ENCODE data around the gene TMPRSS7.

DNA sequence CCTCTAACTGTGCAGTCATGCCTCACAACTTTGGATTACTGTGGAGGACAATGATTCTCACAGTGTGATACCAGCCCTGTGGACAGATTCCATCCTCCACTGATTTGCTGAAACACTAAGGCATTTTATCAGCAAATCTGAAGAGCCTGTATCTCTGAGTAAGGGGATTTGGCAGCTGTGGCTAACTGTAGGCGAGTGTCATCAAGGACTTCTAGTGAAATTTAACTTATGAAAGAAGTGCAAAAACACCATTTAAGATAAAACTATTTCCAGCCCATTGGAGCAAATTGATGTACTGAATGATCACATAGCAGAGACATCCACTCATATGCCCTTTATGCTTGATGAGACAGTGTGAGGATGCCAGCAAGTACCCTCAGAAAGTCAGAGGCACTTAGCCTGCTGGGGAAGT is 13.9 kb upstream of the TMPRSS7 start:
- TF ChIP-seq, protein P1, sequence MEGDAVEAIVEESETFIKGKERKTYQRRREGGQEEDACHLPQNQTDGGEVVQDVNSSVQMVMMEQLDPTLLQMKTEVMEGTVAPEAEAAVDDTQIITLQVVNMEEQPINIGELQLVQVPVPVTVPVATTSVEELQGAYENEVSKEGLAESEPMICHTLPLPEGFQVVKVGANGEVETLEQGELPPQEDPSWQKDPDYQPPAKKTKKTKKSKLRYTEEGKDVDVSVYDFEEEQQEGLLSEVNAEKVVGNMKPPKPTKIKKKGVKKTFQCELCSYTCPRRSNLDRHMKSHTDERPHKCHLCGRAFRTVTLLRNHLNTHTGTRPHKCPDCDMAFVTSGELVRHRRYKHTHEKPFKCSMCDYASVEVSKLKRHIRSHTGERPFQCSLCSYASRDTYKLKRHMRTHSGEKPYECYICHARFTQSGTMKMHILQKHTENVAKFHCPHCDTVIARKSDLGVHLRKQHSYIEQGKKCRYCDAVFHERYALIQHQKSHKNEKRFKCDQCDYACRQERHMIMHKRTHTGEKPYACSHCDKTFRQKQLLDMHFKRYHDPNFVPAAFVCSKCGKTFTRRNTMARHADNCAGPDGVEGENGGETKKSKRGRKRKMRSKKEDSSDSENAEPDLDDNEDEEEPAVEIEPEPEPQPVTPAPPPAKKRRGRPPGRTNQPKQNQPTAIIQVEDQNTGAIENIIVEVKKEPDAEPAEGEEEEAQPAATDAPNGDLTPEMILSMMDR (IDR thresholded peaks at IDR 0.05), result no peak
- TF ChIP-seq POLR2A (IDR thresholded peaks at IDR 0.05), result no peak
